ENCODE measurements around the gene TRIM33.
"Not testable (repeated sequence)": the region's sequence is repeated elsewhere in the genome, so short reads cannot be mapped to it uniquely, and the experiment has no call there.

Gene TRIM33

GRCh38 chr1:114390361-114390760, 120.6 kb downstream of the TRIM33 start:
- no peak for DNase-seq

GRCh38 chr1:114388432-114389003, 122.5 kb downstream of the TRIM33 start:
- no peak for DNase-seq

- DNase-seq = not testable (repeated sequence)
Measured at GRCh38 chr1:114387585-114387984, 123.4 kb downstream of the TRIM33 start.

GRCh38 chr1:114387010-114387360, 124.0 kb downstream of the TRIM33 start:
- DNase-seq = no peak

- DNase-seq = no peak
Measured at GRCh38 chr1:114386129-114387009, 124.6 kb downstream of the TRIM33 start.

GRCh38 chr1:114384922-114385321, 126.1 kb downstream of the TRIM33 start:
- no peak for DNase-seq

- no peak for DNase-seq
Measured at GRCh38 chr1:114379987-114380386, 131.0 kb downstream of the TRIM33 start.

- no peak for DNase-seq
Measured at GRCh38 chr1:114379358-114379757, 131.6 kb downstream of the TRIM33 start.

- no peak for DNase-seq
Measured at GRCh38 chr1:114377356-114377755, 133.6 kb downstream of the TRIM33 start.

- DNase-seq = no peak
Measured at GRCh38 chr1:114369930-114370329, 141.1 kb downstream of the TRIM33 start.

- not testable (repeated sequence) for DNase-seq
Measured at GRCh38 chr1:114369266-114369919, 141.6 kb downstream of the TRIM33 start.

- DNase-seq = no peak
Measured at GRCh38 chr1:114368560-114369255, 142.3 kb downstream of the TRIM33 start.

GRCh38 chr1:114367810-114368209, 143.2 kb downstream of the TRIM33 start:
- DNase-seq = no peak

- not testable (repeated sequence) for DNase-seq
Measured at GRCh38 chr1:114363230-114363629, 147.8 kb downstream of the TRIM33 start.

GRCh38 chr1:114359791-114360190, 151.2 kb downstream of the TRIM33 start:
- no peak for DNase-seq

GRCh38 chr1:114355240-114355639, 155.8 kb downstream of the TRIM33 start:
- DNase-seq = no peak

- DNase-seq = no peak
Measured at GRCh38 chr1:114353262-114353661, 157.7 kb downstream of the TRIM33 start.

- no peak for DNase-seq
Measured at GRCh38 chr1:114352797-114353196, 158.2 kb downstream of the TRIM33 start.

GRCh38 chr1:114350731-114351445, 160.1 kb downstream of the TRIM33 start:
- no peak for DNase-seq

GRCh38 chr1:114349891-114350605, 161.0 kb downstream of the TRIM33 start:
- DNase-seq = no peak

GRCh38 chr1:114347431-114348209, 163.4 kb downstream of the TRIM33 start:
- no peak for DNase-seq

Measured in NK-92 treated with Interleukin-12 subunit alpha and Interleukin-12 subunit beta, amount 100 ng/mL, for 24 hours (cell line).